ENCODE data around the gene GOLGA8B. TPM values are rescaled to one million over a fixed set of nuclear protein-coding genes. Genes with fewer than 3 reads are reported as not detected.

The GOLGA8B gene
- total RNA-seq, 1 experiment from 2014 or later = 42.1 TPM

- H2BK12ac ChIP-seq (ENCODE audit: insufficient read length, low read depth, low read length) = no peak overlapping the region
- no CpG with 5 or more reads among the region's 5 CpGs for WGBS (ENCODE audit: extremely low coverage, insufficient read length, low lambda C conversion rate)
Measured at GRCh38 chr15:34616613-34617012, 33.2 kb upstream of the GOLGA8B start.

More at GRCh38 chr15:34616613-34617012, 33.2 kb upstream of the GOLGA8B start:
- no peak overlapping the region for H3K23ac ChIP-seq (ENCODE audit: insufficient read length, low read depth, low read length)
- no peak overlapping the region for H3K18ac ChIP-seq (ENCODE audit: insufficient read length, low read depth, low read length)
- no peak overlapping the region for H2AFZ ChIP-seq (ENCODE audit: low read length)
- no peak overlapping the region for H3K27ac ChIP-seq (ENCODE audit: insufficient read length, low read depth, low read length)
- no peak overlapping the region for H2BK120ac ChIP-seq (ENCODE audit: low read depth, low read length, poor library complexity, severe bottlenecking)
- no peaks in the 10 kb centered on the region for H3K9me3 ChIP-seq (ENCODE audit: control insufficient read depth, low read depth, low read length)
- no peak overlapping the region for H3K4me2 ChIP-seq (ENCODE audit: insufficient read depth, insufficient read length, low read length)
- H2BK15ac ChIP-seq (ENCODE audit: low read depth, low read length) = no peak overlapping the region
- H3K56ac ChIP-seq (ENCODE audit: insufficient read length, low read depth, low read length) = no peak overlapping the region
- no peaks in the 10 kb centered on the region for H3K4me1 Mint-ChIP-seq
- H3K4me1 ChIP-seq (ENCODE audit: insufficient read depth, low read length) = no peaks in the 10 kb centered on the region
- H3K14ac ChIP-seq (ENCODE audit: insufficient read depth, low read length) = no peak overlapping the region
- H3K23me2 ChIP-seq (ENCODE audit: insufficient read length, low read depth, low read length, poor library complexity, severe bottlenecking) = no peaks in the 10 kb centered on the region
- no peak for DNase-seq
- H2BK5ac ChIP-seq (ENCODE audit: insufficient read length, low read length) = no peak overlapping the region
- H3K9me3 Mint-ChIP-seq = no peaks in the 10 kb centered on the region
- no peaks in the 10 kb centered on the region for H3K36me3 Mint-ChIP-seq (ENCODE audit: insufficient read depth in 1 of 3, low read depth in 3 of 3)
- TF ChIP-seq, protein P1, sequence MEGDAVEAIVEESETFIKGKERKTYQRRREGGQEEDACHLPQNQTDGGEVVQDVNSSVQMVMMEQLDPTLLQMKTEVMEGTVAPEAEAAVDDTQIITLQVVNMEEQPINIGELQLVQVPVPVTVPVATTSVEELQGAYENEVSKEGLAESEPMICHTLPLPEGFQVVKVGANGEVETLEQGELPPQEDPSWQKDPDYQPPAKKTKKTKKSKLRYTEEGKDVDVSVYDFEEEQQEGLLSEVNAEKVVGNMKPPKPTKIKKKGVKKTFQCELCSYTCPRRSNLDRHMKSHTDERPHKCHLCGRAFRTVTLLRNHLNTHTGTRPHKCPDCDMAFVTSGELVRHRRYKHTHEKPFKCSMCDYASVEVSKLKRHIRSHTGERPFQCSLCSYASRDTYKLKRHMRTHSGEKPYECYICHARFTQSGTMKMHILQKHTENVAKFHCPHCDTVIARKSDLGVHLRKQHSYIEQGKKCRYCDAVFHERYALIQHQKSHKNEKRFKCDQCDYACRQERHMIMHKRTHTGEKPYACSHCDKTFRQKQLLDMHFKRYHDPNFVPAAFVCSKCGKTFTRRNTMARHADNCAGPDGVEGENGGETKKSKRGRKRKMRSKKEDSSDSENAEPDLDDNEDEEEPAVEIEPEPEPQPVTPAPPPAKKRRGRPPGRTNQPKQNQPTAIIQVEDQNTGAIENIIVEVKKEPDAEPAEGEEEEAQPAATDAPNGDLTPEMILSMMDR (conservative IDR thresholded peaks at IDR 0.05) = no peak
- no peak overlapping the region for H3T11ph ChIP-seq (ENCODE audit: low read length)
- H3K4me3 Mint-ChIP-seq = no peak overlapping the region
- no peak overlapping the region for H3K27ac Mint-ChIP-seq
- no peak overlapping the region for H2BK20ac ChIP-seq (ENCODE audit: low read depth, low read length, poor library complexity, severe bottlenecking)
- peaks cover 6% of the 10 kb centered on the region for H3K27me3 Mint-ChIP-seq (ENCODE audit: low read depth)
- H4K5ac ChIP-seq (ENCODE audit: insufficient read length, low read depth, low read length) = no peak overlapping the region
- H3K79me1 ChIP-seq (ENCODE audit: insufficient read depth, low read depth, low read length, poor library complexity, severe bottlenecking) = no peaks in the 10 kb centered on the region
- H2AK5ac ChIP-seq (ENCODE audit: insufficient read length, low read length) = no peak overlapping the region
- H4K20me1 ChIP-seq (ENCODE audit: control insufficient read depth, insufficient read depth, insufficient read length) = no peaks in the 10 kb centered on the region
- H3K9ac ChIP-seq (ENCODE audit: extremely low read depth, insufficient read length, low read length) = no peak overlapping the region
- H4K91ac ChIP-seq (ENCODE audit: insufficient read length, low read depth, low read length) = no peak overlapping the region
- H3K27me3 ChIP-seq (ENCODE audit: insufficient read depth, low read length) = no peaks in the 10 kb centered on the region
- H3K79me2 ChIP-seq (ENCODE audit: insufficient read depth, low read length) = no peaks in the 10 kb centered on the region
- no peak overlapping the region for H4K8ac ChIP-seq (replicated peaks; ENCODE audit: insufficient read length, low read depth, low read length)
- H3K4ac ChIP-seq (ENCODE audit: low read depth, low read length) = no peak overlapping the region
